HepG2 (cell line): ENCODE results near the gene MPO. TPM values are rescaled to one million over a fixed set of nuclear protein-coding genes. Genes with fewer than 3 reads are reported as not detected.

Experiments used
- ATAC-seq: fragments of 200-7000 bp; cut with Tn5 transposase; 3 replicates; pipeline ENCODE4 v1.9.1; 2020; ENCODE audit warnings: mild to moderate bottlenecking, moderate library complexity
- BruUV-seq: library from RNA; stranded (reverse); fragments of 400-500 nt; replicated peaks from 2 replicates; lab custom pipeline; 2021; lab: Mats Ljungman, UMichigan
- CTCF ChIA-PET: fragments of 300-600 bp; formaldehyde crosslinking; extraction: SDS; loops from one replicate; lab custom pipeline; 2021; ENCODE audit warnings: low total read pairs, inconsistent platforms, low intra/inter-chr PET ratio; lab: Yijun Ruan, JAX
- POLR2A ChIA-PET: fragments of 350-600 bp; sonication (Branson Sonifier 250); formaldehyde crosslinking; loops from one replicate; lab custom pipeline; 2020; ENCODE audit warnings: antibody characterized with exemption, inconsistent platforms; lab: Yijun Ruan, JAX
- DNase-seq: peaks from one replicate; pipeline ENCODE4 v3.0.0-alpha.2; 2015; ENCODE audit warnings: low spot score
- FAIRE-seq: peaks from 3 replicates; lab custom pipeline; 2011; peaks lifted over from hg19 to GRCh38; lab: Jason Lieb, UNC
- H2AFZ ChIP-seq: one replicate; pipeline ENCODE4 v1.6.1; 2011; ENCODE audit warnings: low read length, inconsistent platforms
- H3K27ac ChIP-seq: fragments of 300-600 bp; 3 replicates; pipeline ENCODE4 v1.8.0; 2011; ENCODE audit warnings: mixed run types, mild to moderate bottlenecking, mixed read lengths, low read length, inconsistent platforms; ENCODE audit not compliant: insufficient read depth; ENCODE audit errors: extremely low read length
- H3K27me3 ChIP-seq, 2 experiments: fragments of 200-600 bp in 1 of 2; 2 replicates in 1 of 2; 3 replicates in 1 of 2; pipeline versions ENCODE4 v1.6.0 to v1.8.0; 2011; ENCODE audit warnings: low read length in 2 of 2, mild to moderate bottlenecking in 2 of 2, moderate library complexity in 2 of 2, inconsistent platforms in 1 of 2; ENCODE audit not compliant: insufficient read depth in 2 of 2, control insufficient read depth in 1 of 2
- H3K36me3 ChIP-seq, 2 experiments: fragments of 200-600 bp in 1 of 2; replicated peaks in 1 of 2; 2 replicates in 1 of 2; 3 replicates in 1 of 2; pipeline versions ENCODE4 v1.5.1 to v1.8.0; 2011; ENCODE audit warnings: low read length in 2 of 2, inconsistent platforms in 1 of 2; ENCODE audit not compliant: insufficient read depth in 2 of 2, control insufficient read depth in 1 of 2
- H3K4me1 ChIP-seq: 2 replicates; pipeline ENCODE4 v1.5.1; 2012; ENCODE audit warnings: low read length, inconsistent platforms; ENCODE audit not compliant: insufficient read depth
- H3K4me2 ChIP-seq: 2 replicates; pipeline ENCODE4 v1.6.0; 2011; ENCODE audit warnings: low read depth, low read length, inconsistent platforms
- H3K4me3 ChIP-seq, 3 experiments: fragments of 200-600 bp in 1 of 3; sonication (generic), shearing (Covaris generic) in 1 of 3; replicated peaks in 1 of 3; 2 replicates each; pipeline ENCODE4 v1.5.1; 2011 to 2016; ENCODE audit warnings: low read length in 3 of 3, inconsistent platforms in 2 of 3, low read depth in 2 of 3, mild to moderate bottlenecking in 2 of 3, control low read depth in 1 of 3, mixed read lengths in 1 of 3; ENCODE audit not compliant: insufficient read depth in 1 of 3
- H3K79me2 ChIP-seq: one replicate; pipeline ENCODE4 v1.6.1; 2011; ENCODE audit warnings: low read length, inconsistent platforms; ENCODE audit not compliant: insufficient read depth
- H3K9ac ChIP-seq: 2 replicates; pipeline ENCODE4 v1.6.0; 2011; ENCODE audit warnings: mild to moderate bottlenecking, low read depth, low read length, inconsistent platforms; ENCODE audit not compliant: insufficient read depth
- H3K9me3 ChIP-seq: 2 replicates; pipeline ENCODE4 v1.5.1; 2012; ENCODE audit warnings: mild to moderate bottlenecking, low read length
- H4K20me1 ChIP-seq: 2 replicates; pipeline ENCODE4 v1.6.0; 2011; ENCODE audit warnings: inconsistent platforms, mild to moderate bottlenecking, low read length, moderate library complexity; ENCODE audit not compliant: insufficient read depth
- CBX2 ChIP-seq, 2 experiments: fragments of 200-600 bp in 1 of 2; sonication (generic); formaldehyde crosslinking in 1 of 2; IDR thresholded peaks; 2 replicates each; pipeline versions ENCODE4 v1.7.0 to v1.8.1; 2018 to 2022; ENCODE audit warnings: low read depth in 2 of 2, low read length in 1 of 2, mild to moderate bottlenecking in 1 of 2, missing genetic modification reagents in 1 of 2
- GABPA ChIP-seq, 2 experiments: IDR thresholded peaks; 2 replicates each; pipeline ENCODE4 v1.6.1; 2011 to 2016; ENCODE audit warnings: low read depth in 2 of 2, low read length in 1 of 2, missing biosample characterization in 1 of 2, missing genetic modification characterization in 1 of 2
- TOPORS ChIP-seq: sonication (generic); formaldehyde crosslinking; IDR thresholded peaks from 2 replicates; pipeline ENCODE4 v1.8.0; 2023; ENCODE audit warnings: mild to moderate bottlenecking, missing genetic modification reagents
- YEATS2 ChIP-seq: sonication (generic); formaldehyde crosslinking; IDR thresholded peaks from 2 replicates; pipeline ENCODE4 v1.4.0; 2020; ENCODE audit warnings: missing genetic modification reagents, borderline replicate concordance
- ZEB1 ChIP-seq: IDR thresholded peaks from 2 replicates; pipeline ENCODE4 v1.6.1; 2012; ENCODE audit warnings: mild to moderate bottlenecking, low read depth, inconsistent platforms; ENCODE audit not compliant: insufficient replicate concordance
- ZFP36L1 ChIP-seq: sonication (generic); formaldehyde crosslinking; IDR thresholded peaks from 2 replicates; pipeline ENCODE4 v1.8.0; 2022; ENCODE audit warnings: mild to moderate bottlenecking, missing genetic modification reagents, moderate library complexity
- ZFYVE20 ChIP-seq: sonication (generic); formaldehyde crosslinking; IDR thresholded peaks from 2 replicates; pipeline ENCODE4 v1.8.0; 2023; ENCODE audit warnings: low read depth, mild to moderate bottlenecking, moderate library complexity, missing genetic modification reagents, borderline replicate concordance
- ZNF335 ChIP-seq: sonication (generic); formaldehyde crosslinking; IDR thresholded peaks from 2 replicates; pipeline ENCODE4 v1.4.0; 2020; ENCODE audit warnings: missing genetic modification reagents
- ZNF367 ChIP-seq: sonication (generic); formaldehyde crosslinking; IDR thresholded peaks from 2 replicates; pipeline ENCODE4 v1.4.0; 2020; ENCODE audit warnings: missing genetic modification reagents, borderline replicate concordance
- WGBS: methylation state at CpG from one replicate; pipeline ENCODE4 v1.1.6; 2017; ENCODE audit warnings: low lambda C conversion rate; 5-methylcytosine and 5-hydroxymethylcytosine counted together
- in situ Hi-C: cut with HindIII; loops from 2 replicates; pipeline ENCODE4 v1.10.0; 2017; ENCODE audit warnings: low pct_unique_long_range_greater_than_20kb; ENCODE audit not compliant: extremely low pct_ligation_motif_present
- intact Hi-C: fragments of 100-400 bp; cut with micrococcal nuclease; formaldehyde crosslinking; loops from one replicate; pipeline ENCODE4 v1.10.0; 2022; ENCODE audit not compliant: unreplicated experiment
- polyA plus RNA-seq, 8 experiments: library from polyadenylated mRNA; depleted of rRNA in 3 of 8; stranded (reverse) in 7 of 8; unstranded in 1 of 8; fragments of >200 nt; fragmentation: Illumina TruSeq in 4 of 8; extraction: Trizol in 4 of 8; gene quantifications; 2 replicates each; pipeline versions ENCODE4 v1.2.1 to v1.2.3, GENCODE V29; 2011 to 2016; ENCODE audit warnings: low read depth in 4 of 8, missing spikeins in 1 of 8, mixed read lengths in 1 of 8; ENCODE audit not compliant: insufficient read depth in 1 of 8
- total RNA-seq, 5 experiments: library from RNA; depleted of rRNA; stranded (reverse); fragments of >200 nt; fragmentation: Illumina TruSeq; extraction: Trizol; gene quantifications; 2 replicates each; pipeline ENCODE4 v1.2.3, GENCODE V29; 2016; ENCODE audit warnings: low read depth in 1 of 5
- TF ChIP-seq, protein P1 (sequence below), 2 experiments: sonication (generic) in 1 of 2; formaldehyde crosslinking in 1 of 2; IDR thresholded peaks; 2 replicates each; pipeline versions ENCODE4 v1.4.0 to v1.6.1; 2018 to 2020; ENCODE audit warnings: missing genetic modification reagents in 2 of 2, borderline replicate concordance in 1 of 2, low read depth in 1 of 2, mild to moderate bottlenecking in 1 of 2, missing biosample characterization in 1 of 2

The MPO gene
- total and polyA plus RNA-seq, 2 of the 13 experiments (the other 11 are each of a cell fraction or from before 2014, with no cell fraction given), result not detected

DNA sequence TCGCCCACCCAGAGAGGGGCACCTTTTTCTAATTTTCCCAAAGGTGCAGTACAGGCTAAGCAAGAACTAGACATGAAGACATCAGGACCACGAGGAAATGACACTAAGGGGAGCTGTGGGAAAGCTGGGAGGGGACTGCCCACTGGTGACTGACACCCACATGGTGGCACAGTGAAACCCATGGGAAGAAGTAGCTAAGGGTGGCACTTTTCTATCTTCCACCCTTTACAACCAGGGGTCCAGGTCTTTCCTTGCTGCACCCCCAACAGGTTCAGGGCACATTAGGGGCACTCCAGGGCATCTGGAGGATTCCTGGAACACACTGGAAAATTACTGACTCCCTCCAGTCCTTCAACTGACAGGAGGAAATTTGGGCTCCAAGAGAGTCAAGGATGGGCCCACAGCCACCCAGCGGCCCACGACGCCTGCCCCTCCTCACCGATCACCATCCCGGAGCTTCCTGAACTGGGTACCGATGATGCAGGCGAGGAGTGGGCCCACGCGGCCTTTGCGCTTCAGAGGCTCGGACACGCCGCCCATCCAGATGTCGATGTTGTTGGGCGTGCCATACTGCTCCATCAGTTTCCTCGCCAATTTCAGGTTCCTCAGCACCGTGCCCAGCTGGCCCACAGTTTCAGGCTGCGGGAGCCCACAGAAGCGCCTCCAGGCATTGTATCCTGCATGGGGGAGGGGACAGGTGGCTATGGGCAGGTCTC, 9.4 kb downstream of the MPO start:
- Histone ChIP-seq H3K27ac (no peak overlapping the region), H3K79me2 (no peaks in the 10 kb centered on the region), H3K9ac (no peak overlapping the region), H4K20me1 (no peaks in the 10 kb centered on the region), H3K36me3 (no peaks in the 10 kb centered on the region), H3K4me1 (no peaks in the 10 kb centered on the region), H2AFZ (no peak overlapping the region), H3K4me2 (no peak overlapping the region), H3K4me3 (no peak overlapping the region), H3K27me3 (peaks cover 4 to 60% of the 10 kb centered on the region in 2 experiments; a peak in 4 of 5 replicates), H3K9me3 (no peaks in the 10 kb centered on the region)
- FAIRE-seq, result no peak
- in situ Hi-C loops (no loop called here), intact Hi-C loops (no loop called here)
- ChIA-PET POLR2A (no interaction called here), CTCF (no interaction called here)
- 50% methylated on average over 15 of the region's 21 CpGs for WGBS
- BruUV-seq, result no TSS peak
- TF ChIP-seq, protein P1, sequence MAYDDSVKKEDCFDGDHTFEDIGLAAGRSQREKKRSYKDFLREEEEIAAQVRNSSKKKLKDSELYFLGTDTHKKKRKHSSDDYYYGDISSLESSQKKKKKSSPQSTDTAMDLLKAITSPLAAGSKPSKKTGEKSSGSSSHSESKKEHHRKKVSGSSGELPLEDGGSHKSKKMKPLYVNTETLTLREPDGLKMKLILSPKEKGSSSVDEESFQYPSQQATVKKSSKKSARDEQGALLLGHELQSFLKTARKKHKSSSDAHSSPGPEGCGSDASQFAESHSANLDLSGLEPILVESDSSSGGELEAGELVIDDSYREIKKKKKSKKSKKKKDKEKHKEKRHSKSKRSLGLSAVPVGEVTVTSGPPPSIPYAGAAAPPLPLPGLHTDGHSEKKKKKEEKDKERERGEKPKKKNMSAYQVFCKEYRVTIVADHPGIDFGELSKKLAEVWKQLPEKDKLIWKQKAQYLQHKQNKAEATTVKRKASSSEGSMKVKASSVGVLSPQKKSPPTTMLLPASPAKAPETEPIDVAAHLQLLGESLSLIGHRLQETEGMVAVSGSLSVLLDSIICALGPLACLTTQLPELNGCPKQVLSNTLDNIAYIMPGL (CRISPR knock-in tag; IDR thresholded peaks at IDR 0.05; ENCODE audit: borderline replicate concordance in 1 of 2, low read depth in 1 of 2), result no peak
- no peak for TF ChIP-seq TOPORS (CRISPR knock-in tag)
- DNase-seq, result no peak
- no peak for ATAC-seq

DNA sequence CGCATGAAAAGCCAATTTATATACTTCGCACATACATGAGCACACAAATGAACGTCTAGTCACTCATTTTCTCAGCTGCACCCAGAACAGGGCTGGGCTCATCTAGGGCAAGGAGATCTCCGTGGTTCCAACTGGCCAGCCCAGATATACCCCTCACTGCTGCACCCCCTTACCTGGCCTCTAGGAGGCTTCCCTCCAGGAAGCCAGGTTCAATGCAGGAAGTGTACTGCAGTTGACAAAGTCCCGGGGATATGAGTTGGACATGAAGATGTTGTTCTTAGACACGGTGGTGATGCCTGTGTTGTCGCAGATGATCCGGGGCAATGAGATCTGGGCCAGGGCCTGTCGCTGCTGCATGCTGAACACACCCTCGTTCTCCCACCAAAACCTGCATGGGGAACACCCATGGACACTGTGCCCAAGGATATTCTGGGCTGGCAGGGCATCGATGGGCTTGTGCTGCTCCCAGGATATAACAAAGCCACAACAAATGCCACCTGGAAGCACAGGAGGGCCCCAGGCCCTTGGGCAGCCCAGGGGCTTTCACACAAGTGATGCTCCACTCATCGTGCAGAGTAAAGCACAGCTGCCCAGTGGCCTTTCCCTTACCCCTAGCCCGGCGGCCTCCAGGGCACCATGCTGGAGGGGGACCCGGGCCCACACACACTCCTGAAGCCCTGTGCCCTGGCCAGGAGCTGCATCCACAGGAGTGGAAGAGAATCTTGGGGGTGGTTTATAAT, 10.1 kb downstream of the MPO start:
- Histone ChIP-seq H3K9ac (no peak overlapping the region), H3K27ac (no peak overlapping the region), H3K27me3 (peaks cover 4 to 62% of the 10 kb centered on the region in 2 experiments; a peak in 4 of 5 replicates), H3K36me3 (no peaks in the 10 kb centered on the region), H2AFZ (no peak overlapping the region), H3K9me3 (no peaks in the 10 kb centered on the region), H3K4me1 (no peaks in the 10 kb centered on the region), H3K4me2 (no peak overlapping the region), H3K4me3 (no peak overlapping the region), H3K79me2 (no peaks in the 10 kb centered on the region), H4K20me1 (no peaks in the 10 kb centered on the region)
- no TSS peak for BruUV-seq
- peak; percentile 66 for ATAC-seq
- in situ Hi-C loops, result no loop called here
- WGBS, result 51% methylated on average over 9 of the region's 15 CpGs
- intact Hi-C loops, result no loop called here
- no peak for DNase-seq
- ChIA-PET CTCF (no interaction called here), POLR2A (no interaction called here)
- TF ChIP-seq ZFYVE20 (CRISPR knock-in tag) (no peak), ZFP36L1 (CRISPR knock-in tag) (no peak), ZNF335 (no peak), ZEB1 (peak; percentile 92), ZNF367 (CRISPR knock-in tag) (no peak), GABPA (IDR thresholded peaks at IDR 0.05; ENCODE audit: low read depth, low read length) (peak; percentile 27; the same call in 1 of the 2 replicates), GABPA (CRISPR knock-in tag; IDR thresholded peaks at IDR 0.05; ENCODE audit: low read depth) (no peak), YEATS2 (CRISPR knock-in tag) (no peak), CBX2 (IDR thresholded peaks at IDR 0.05; ENCODE audit: low read depth, low read length) (no peak), CBX2 (CRISPR knock-in tag; IDR thresholded peaks at IDR 0.05; ENCODE audit: low read depth) (no peak)
- FAIRE-seq, result no peak
